IPS-18c (cell line): ENCODE results near the gene CIRBP.

Experiments used
- H3K4me3 ChIP-seq: 2 replicates; pipeline ENCODE4 v1.7.0; 2013; ENCODE audit warnings: low read depth, mild to moderate bottlenecking, low read length, moderate library complexity; ENCODE audit not compliant: insufficient read depth
- H3K9me3 ChIP-seq: one replicate; pipeline ENCODE4 v1.6.1; 2013; ENCODE audit warnings: mild to moderate bottlenecking, low read length, moderate library complexity; ENCODE audit not compliant: control insufficient read depth, insufficient read depth

The CIRBP gene

DNA sequence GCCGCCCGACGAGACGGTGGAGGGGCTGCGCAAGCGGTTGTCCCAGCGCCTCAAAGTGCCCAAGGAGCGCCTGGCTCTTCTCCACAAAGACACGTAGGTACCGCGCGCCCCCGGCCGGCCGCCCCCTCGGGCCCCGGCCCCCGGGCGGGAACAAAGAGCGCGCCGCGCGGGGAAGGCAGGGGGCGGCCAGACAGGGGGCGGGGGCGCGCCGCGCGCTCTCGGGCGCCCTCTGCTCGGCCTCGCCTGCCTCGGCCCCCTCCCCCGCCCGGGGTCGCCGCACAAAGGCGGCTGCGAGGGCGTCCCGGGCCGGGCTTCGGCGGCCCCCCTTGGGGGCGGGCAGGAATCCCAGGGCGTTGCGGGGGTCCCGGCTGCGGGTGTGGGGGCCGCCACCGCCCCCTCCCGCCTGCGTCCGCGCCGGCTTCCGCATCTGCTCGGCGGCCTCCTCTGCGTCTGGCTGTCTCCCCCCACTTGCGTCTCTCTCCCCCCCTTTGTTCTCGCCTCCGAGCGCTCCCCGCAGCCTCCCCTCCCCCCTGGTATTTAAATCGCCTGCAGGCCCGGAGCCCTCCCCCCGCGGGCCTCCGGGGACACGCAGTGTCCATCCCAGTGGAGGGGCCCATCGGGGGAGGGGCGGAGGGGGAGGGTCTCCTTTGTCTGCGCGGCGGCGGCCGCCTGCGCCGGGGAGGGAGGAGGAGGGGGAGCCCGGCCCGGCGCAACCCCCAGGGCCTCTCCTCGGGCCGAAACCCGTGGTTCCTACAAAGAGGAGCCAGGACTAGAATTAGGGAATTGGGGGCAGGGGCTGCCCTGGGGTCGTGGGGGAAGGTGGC lies 18.5 kb upstream of the CIRBP start:
- Histone ChIP-seq H3K4me3 (peak overlapping the region; percentile 84), H3K9me3 (peaks cover 2% of the 10 kb centered on the region)

DNA sequence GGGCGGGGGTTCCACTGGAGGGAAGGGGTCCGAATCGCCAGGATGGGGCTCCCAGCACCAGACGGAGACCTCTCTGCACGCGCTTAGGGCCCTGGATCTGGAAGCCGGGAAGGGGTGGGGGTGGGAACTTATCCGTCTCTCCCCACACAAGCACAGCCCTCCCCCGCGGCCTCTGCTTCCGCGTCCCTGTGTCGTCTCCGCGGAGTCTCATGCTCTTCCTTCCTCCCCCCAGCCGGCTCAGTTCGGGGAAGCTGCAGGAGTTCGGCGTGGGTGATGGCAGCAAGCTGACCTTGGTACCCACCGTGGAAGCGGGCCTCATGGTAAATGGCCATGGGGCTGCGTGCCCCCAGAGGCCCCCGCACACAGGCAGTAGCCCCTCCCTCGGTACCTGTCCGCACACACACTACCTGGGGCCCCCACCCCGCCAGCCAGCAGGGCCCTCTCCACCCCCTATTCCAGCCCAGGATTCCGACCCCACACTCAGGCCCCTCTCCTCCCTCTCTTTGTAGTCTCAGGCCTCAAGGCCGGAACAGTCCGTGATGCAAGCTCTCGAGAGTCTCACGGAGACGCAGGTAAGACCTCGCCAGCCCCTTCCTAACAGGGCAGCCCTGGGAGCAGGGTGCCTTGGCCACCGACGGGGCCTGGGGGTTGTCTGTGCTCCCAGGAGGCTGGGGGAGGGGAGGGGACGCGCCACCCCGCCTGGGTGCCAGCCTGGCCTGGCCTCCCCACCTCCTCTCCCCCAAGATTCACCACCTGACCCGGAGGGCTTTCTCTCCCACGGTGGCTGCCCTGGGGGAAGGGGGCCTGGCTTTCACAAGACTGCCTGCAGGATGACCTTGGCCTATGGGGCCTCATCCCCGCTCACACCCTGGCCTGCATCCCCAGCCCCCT lies 17.6 kb upstream of the CIRBP start:
- peaks cover 2% of the 10 kb centered on the region for H3K9me3 ChIP-seq
- H3K4me3 ChIP-seq, result peak overlapping the region; percentile 84

DNA sequence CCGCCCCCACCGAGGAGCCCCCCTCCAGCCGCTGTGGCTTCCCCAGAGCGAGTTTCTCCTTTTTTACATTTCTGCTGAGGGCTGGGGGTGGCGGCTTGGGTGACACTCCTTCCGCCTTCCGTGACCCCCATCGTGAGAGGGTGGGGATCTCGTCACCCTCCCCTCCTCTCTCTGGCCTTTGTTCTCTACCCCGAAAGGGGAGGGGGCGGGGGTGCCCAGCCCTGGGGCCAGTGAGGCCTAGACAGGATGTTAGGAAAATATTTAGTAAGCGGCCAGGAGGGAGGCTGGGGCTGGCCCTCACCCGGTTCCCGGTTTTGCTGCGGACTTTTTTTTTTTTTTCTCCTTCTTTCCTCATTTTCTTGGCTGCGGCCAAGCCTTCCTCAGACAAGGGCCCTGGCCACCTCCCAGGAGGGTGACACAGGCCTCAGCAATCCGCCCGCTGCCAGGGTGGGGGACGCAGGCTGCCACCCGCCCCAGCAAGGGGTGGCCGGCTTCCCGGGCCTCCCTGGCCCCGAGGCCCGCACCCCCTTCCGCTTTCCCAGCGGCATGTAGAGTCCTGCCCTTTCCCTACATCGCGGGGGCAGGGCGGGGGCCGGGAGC lies 16.8 kb upstream of the CIRBP start:
- H3K9me3 ChIP-seq, result peaks cover 3% of the 10 kb centered on the region
- H3K4me3 ChIP-seq, result peak overlapping the region; percentile 84

DNA sequence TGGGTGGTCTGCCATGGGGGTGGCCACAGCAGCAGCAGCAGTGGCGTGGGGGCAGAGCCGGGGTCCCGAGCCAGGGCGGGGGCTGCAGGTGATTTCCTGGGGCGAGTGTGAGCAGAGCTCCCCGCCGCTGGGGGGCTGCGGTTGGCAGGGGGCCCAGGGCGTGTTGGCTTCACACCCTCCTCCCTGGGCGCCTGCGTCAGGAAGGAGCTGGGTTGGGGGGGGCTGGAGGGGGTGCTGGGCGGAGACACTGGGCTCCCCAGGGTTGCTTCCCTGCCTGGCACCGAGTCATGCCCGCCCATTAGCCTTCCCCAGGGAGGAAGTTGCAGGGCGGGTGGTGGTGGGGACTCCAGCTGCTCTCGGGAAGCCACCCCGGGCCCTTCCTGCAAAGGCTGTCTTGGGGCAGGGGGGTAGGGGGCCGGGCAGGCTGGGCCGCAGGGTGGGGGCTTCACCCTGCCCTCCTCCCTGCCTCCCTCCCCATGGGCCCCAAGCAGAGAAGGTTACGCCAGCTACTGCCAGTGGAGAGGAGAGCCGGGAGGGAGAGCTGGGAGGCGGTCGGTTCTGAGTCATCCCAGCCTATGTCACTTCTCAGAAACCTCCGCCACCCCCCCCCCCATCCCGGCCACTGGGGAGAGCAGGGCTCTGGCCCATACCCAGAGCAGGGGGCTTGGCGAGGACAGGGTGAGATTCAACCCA lies 16.2 kb upstream of the CIRBP start:
- H3K9me3 ChIP-seq, result peaks cover 4% of the 10 kb centered on the region
- peak overlapping the region; percentile 84; the same call in 1 of the 2 replicates for H3K4me3 ChIP-seq

DNA sequence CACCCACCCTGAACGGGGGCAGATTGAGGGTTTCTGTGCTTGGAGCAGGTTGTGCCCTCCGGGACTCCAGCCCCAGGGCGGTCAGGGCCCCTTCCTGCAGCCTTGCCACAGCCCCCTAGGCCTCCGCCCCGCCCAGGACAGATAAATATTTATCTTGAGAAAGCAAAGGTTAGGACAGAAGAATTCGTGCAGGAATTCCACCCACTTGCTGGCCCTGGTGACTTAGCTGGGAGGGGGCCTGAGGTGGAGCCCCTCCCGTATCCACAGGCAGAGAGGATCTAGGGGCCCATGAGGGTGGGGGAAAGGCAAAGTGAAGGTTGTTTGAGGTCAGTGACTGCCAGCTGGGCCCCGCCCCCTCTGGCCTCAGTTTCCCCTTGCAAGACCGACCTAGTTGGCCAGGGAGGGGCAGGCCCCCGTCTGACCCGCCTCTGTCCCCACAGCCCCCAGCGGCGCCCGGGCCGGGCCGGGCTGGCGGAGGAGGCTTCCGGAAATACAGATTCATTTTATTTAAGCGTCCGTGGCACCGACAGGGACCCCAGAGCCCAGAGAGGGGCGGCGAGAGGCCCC lies 15.5 kb upstream of the CIRBP start:
- peaks cover 4% of the 10 kb centered on the region for H3K9me3 ChIP-seq
- H3K4me3 ChIP-seq, result no peak overlapping the region

DNA sequence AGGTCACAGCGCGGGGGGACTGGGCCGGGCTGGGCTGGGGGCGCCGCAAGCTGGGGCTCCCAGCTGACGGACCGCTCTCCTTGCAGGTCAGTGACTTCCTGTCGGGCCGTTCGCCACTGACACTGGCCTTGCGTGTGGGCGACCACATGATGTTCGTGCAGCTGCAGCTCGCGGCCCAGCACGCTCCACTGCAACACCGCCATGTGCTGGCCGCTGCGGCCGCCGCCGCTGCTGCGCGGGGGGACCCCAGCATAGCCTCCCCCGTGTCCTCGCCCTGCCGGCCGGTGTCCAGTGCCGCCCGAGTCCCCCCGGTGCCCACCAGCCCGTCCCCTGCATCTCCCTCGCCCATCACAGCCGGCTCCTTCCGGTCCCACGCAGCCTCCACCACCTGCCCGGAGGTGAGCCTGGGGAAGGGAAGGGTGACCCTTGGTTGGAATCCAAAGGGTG lies 15.0 kb upstream of the CIRBP start:
- Histone ChIP-seq H3K9me3 (peaks cover 6% of the 10 kb centered on the region), H3K4me3 (no peak overlapping the region)

DNA sequence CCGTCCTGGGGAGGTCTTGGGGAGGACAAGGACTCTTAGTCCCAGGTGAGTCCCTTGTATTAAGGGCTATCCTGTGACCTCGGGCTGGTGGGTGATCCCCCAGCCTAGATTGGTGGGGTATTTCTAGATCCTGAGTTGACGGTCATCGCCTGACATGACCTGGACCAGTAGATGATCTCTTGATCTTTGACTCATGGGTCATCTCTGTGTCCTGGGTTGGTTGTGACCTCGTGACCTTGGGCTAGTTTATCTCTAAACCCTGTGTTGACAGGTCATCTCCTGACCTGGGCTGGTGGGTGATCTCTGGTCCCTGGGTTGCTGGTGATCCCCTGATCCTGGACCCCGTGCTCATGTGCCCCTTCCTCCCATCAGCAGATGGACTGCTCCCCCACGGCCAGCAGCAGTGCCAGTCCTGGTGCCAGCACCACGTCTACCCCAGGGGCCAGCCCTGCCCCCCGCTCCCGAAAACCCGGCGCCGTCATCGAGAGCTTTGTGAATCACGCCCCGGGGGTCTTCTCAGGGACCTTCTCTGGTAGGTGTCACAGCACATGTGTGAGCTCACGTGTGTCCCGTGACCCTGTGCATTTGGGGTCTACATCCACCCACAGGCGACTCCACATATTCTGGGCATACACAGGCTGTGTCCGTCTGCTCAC lies 14.5 kb upstream of the CIRBP start:
- Histone ChIP-seq H3K4me3 (no peak overlapping the region), H3K9me3 (peaks cover 4% of the 10 kb centered on the region)

DNA sequence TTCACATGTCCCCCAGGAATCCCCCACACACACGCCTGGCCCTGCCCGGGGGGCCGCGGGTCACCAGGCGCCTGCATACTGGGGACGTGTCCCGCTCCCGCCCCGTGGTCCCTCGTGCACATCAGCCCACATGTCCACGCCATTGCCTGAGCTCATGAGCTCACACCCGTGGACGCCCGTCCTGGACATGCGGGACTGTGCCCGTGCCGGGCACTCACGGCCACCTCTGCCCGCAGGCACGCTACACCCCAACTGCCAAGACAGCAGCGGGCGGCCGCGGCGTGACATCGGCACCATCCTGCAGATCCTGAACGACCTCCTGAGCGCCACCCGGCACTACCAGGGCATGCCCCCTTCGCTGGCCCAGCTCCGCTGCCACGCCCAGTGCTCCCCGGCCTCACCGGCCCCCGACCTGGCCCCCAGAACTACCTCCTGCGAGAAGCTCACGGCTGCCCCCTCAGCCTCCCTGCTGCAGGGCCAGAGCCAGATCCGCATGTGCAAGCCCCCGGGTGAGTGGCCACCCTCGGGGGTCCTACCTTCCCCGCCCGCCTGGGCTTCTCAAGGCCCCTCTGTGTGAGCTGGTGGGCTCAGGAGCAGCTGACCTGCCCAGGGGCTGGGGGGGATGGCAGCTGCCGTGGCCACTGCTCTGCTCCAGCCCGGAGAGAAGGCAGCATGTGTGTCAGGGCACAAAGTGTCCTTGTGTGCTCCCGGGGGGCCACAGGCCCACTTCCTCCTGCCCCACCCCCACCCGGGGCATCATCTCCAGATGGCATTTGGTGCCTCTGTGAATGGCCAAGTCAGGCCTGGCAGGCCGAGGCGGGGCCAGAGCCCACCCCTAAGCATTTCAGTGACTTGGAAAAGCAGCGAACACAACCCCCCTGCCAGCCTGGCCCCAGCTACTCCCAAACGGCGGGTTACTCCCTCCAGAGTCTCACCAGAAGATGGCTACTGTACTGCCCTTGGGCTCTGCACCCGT lies 13.7 kb upstream of the CIRBP start:
- H3K4me3 ChIP-seq, result no peak overlapping the region
- peaks cover 4% of the 10 kb centered on the region for H3K9me3 ChIP-seq

DNA sequence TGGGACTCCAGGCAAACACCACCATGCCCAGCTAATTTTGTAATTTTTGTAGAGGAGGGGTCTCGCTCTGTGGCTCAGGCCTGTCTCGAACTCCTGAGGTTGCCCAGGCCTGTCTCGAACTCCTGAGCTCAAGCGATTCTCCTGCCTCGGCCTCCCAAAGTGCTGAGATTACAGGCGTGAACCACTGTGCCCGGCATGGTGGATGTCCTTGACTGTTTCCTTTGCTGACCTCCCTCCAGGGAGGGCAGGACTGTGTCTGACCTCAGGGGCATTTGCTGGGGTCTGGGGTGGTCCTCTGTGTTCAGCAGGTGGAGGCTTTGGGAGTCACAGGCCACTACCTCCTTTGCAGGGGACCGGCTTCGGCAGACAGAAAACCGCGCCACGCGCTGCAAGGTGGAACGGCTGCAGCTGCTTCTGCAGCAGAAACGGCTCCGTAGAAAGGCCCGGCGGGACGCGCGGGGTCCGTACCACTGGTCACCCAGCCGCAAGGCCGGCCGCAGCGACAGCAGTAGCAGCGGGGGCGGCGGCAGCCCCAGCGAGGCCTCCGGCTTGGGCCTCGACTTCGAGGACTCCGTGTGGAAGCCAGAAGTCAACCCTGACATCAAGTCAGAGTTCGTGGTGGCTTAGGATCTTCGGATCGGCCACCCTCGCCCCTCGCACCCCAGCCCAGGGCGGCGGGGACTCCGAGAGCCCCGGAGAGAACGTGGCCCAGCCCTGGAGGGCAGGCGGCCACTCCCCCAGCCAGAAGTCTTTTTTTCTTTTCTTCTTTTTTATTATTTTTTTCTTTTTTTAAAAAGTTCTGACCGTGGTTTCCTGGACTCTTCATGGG lies 12.3 kb upstream of the CIRBP start:
- H3K4me3 ChIP-seq, result no peak overlapping the region
- H3K9me3 ChIP-seq, result peaks cover 4% of the 10 kb centered on the region

DNA sequence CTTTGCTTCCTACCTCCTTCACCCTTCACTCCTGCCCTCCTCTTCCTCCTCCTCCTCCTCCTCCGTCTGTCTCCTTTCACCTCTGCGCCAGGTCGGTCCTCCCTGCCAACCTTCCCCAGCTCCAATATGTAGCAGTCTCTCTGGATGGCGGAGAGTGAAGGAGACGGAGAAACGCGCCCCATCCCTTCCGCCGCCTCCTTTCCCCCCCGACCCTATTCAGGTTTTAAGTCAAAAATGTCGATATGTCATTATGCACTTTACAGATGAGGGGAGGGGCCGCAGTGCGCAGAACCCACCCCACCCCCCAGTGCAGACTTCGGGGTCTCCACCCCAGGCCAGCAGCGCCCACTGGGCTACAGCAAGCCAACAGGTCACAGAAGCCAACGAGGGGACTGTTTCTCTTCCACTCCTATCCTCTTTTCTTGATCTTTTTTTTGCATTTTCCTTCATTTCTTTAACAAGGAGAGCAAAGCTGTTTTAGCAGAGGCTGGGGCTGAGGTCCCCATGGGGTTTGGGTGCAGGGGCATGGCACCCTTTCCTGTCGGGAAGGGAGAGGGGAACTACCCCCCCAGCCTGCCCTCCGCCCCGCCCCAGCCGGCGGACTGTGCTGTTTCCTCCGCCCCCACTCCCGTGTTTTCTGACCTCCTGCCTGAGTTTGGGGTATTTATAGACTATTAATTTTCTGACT lies 11.5 kb upstream of the CIRBP start:
- peaks cover 4% of the 10 kb centered on the region for H3K9me3 ChIP-seq

DNA sequence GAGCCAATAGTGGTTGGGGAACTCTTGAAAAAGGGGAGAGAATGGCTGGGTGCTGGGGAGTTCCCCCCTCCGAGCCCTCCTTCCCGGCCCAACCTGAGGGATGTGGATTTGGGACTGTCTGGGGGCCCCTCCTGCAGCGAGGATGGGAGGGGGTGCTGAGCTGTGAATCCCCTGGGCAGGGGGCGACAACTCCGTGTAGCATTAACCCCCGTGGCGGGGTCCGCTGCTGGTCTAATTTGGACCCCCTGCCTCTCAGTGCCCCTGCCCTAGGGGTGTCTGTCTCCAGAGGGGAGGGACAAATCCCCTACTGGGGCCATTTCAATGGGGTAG lies 11.0 kb upstream of the CIRBP start:
- H3K9me3 ChIP-seq, result peaks cover 4% of the 10 kb centered on the region

More for the DNA sequence above, 11.5 kb upstream of the CIRBP start:
- H3K4me3 ChIP-seq, result no peak overlapping the region

DNA sequence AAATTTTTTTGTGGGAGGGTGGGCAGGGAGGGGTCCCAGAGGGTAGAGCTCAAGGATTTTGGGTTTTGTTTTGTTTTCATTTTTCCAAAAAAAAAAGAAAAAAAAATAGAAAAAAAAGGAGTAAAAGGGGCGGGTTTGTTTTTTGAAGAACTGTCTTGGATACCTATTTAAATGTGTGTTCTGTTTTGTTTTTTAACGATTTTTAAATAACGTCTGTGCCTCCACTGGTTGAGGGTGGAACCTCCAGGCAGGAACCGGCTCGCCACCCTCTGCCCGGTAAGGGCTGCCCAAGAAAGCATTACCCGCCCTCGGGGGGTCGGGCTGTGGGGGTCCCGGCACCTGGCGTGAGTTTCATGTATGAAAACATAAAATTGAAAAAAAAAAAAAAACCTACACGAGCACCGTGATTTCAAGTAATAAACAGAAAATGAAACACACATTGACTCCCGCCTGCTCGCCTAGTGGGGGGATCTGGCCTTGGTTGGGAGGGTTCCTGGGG lies 10.4 kb upstream of the CIRBP start:
- peaks cover 4% of the 10 kb centered on the region for H3K9me3 ChIP-seq
- H3K4me3 ChIP-seq, result no peak overlapping the region

More for the DNA sequence above, 11.0 kb upstream of the CIRBP start:
- H3K4me3 ChIP-seq, result no peak overlapping the region

DNA sequence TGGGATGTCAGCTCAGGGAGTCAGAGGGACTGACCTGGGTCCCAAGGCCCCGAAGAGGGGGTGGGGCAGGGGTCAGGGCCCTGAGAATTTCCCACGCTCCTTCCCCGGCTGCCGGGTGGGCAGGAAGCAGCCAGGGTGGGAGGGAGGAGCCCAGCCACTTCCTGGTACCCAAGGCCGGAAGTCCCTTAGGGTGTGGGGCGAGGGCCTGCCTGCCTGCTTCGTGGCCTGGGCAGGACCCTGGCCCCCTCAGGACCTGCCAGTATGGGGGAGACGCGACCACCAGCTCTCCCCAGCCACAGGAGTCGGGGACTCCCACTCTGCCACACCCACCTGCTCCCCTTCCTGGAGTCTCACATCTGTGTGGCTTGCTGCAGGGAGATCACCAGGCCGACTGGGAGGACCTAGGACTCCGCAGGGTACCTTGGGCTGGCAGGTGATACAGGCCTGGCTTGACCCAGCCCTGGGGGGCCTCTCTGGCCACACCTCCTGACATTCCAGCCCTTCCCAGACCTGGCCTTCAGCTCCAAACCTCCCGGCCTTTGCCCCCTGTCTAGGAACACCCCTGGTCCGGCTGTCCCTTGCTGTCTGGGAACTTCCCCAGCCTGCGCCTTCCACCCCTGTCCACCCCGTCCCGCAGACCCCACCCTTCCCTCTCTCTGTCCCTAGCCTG lies 9.8 kb upstream of the CIRBP start:
- Histone ChIP-seq H3K9me3 (peaks cover 4% of the 10 kb centered on the region), H3K4me3 (peak overlapping the region; percentile 28; the same call in 1 of the 2 replicates)
